ENCODE measurements around the gene YAP1.
A peak's percentile ranks its signal among the peaks of the same experiment; 100 is the strongest.

YAP1 gene

DNA sequence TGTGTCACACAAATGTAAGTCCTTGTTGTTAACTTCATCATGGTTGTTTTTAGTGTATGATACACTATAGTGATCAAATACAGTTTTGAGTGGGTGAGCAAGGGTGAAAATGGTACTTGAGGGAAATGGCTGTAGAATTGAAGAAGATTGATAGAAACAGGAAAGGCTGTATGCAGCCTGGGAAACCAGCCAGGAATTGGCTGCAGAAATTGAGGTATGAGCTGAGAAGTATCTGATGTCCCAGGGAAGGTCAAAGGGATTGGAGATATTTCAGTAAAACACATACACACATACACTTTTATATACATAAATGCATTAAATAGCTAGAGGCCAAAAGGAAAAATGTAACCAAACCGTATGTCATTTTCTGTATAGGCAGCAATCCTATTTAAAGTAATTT, 13.1 kb upstream of the YAP1 start:
- no peaks in the 10 kb centered on the region for H3K27me3 ChIP-seq (ENCODE audit: control insufficient read depth, insufficient read depth, low read length)
- H3K4me1 ChIP-seq (ENCODE audit: control insufficient read depth, insufficient read depth, low read length): no peaks in the 10 kb centered on the region
- no peaks in the 10 kb centered on the region for H3K9me3 ChIP-seq (ENCODE audit: control insufficient read depth, insufficient read depth, low read depth, low read length)
- no peaks in the 10 kb centered on the region for H3K36me3 ChIP-seq (ENCODE audit: control insufficient read depth, insufficient read depth, low read length)
- H3K9ac ChIP-seq (ENCODE audit: low read length): no peak overlapping the region
- H3K4me3 ChIP-seq (ENCODE audit: low read depth, low read length): no peak overlapping the region
- H3K27ac ChIP-seq (ENCODE audit: low read depth, low read length): no peak overlapping the region

DNA sequence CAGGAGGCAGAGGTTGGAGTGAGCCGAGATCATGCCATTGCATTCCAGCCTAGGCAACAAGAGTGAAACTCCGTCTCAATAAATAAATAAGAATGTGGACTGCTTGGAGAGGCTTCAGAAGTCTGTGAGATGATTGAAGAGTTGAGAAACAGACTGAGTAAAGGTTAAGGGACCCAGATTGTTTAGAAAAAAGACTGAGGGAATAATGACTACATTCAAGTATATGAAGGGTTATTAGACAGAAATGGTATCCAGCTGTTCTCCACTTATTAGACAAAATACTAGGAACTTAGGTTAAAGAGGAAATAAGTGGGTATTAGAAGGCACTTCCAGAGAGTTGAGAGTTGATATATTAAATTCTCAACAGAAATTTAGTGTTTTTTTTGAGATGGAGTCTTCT, 10.5 kb upstream of the YAP1 start:
- no peaks in the 10 kb centered on the region for H3K9me3 ChIP-seq (ENCODE audit: control insufficient read depth, insufficient read depth, low read depth, low read length)
- H3K4me3 ChIP-seq (ENCODE audit: low read depth, low read length): no peak overlapping the region
- no peak overlapping the region for H3K27ac ChIP-seq (ENCODE audit: low read depth, low read length)
- no peaks in the 10 kb centered on the region for H3K27me3 ChIP-seq (ENCODE audit: control insufficient read depth, insufficient read depth, low read length)
- H3K9ac ChIP-seq (ENCODE audit: low read length): no peak overlapping the region
- no peaks in the 10 kb centered on the region for H3K4me1 ChIP-seq (ENCODE audit: control insufficient read depth, insufficient read depth, low read length)
- H3K36me3 ChIP-seq (ENCODE audit: control insufficient read depth, insufficient read depth, low read length): no peaks in the 10 kb centered on the region

DNA sequence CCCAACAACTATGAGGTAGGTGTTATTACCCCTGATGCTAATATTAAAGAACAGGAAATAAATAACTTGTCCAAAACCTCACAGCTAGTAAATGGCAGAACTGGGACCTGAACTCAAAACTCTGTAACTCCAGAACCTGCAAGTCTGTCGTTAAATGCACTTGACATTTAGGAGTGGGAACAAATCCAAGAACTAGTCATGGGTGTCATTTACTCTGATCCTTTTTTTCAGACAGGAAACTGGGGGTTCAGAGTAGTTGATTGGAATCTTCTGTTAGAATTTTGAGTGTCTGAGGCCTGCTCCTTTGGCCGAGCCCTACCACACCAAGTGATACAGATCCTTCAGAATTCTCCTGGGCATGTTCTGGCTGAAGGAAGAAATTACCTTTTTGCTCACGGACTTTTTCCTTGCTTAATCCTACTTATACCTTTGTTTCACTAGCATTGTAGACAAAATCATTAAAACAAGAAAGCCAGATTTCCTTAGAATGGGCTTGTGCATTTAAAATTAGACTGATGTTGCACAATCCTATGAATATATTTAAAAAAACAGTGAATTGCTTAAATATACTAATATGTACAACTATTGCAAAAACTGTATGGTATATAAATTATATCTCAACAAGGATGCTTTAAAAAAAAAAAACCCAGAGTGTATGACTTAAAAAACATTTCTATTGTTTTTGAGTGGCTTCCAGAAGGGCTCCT, 1.4 kb upstream of the YAP1 start:
- H3K9me3 ChIP-seq (ENCODE audit: control insufficient read depth, insufficient read depth, low read depth, low read length): no peaks in the 10 kb centered on the region
- H3K4me3 ChIP-seq (ENCODE audit: low read depth, low read length): peak overlapping the region; percentile 82
- H3K27me3 ChIP-seq (ENCODE audit: control insufficient read depth, insufficient read depth, low read length): peaks cover 4% of the 10 kb centered on the region; the same call in 1 of the 2 replicates
- H3K9ac ChIP-seq (ENCODE audit: low read length): no peak overlapping the region
- H3K4me1 ChIP-seq (ENCODE audit: control insufficient read depth, insufficient read depth, low read length): peaks cover 9% of the 10 kb centered on the region
- H3K36me3 ChIP-seq (ENCODE audit: control insufficient read depth, insufficient read depth, low read length): no peaks in the 10 kb centered on the region
- H3K27ac ChIP-seq (ENCODE audit: low read depth, low read length): no peak overlapping the region

DNA sequence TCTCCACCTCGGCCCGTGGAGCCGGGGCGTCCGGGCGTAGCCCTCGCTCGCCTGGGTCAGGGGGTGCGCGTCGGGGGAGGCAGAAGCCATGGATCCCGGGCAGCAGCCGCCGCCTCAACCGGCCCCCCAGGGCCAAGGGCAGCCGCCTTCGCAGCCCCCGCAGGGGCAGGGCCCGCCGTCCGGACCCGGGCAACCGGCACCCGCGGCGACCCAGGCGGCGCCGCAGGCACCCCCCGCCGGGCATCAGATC, 439 bp downstream of the YAP1 start:
- Histone ChIP-seq H3K9me3 (ENCODE audit: control insufficient read depth, insufficient read depth, low read depth, low read length) (no peaks in the 10 kb centered on the region), H3K36me3 (ENCODE audit: control insufficient read depth, insufficient read depth, low read length) (no peaks in the 10 kb centered on the region), H3K4me3 (ENCODE audit: low read depth, low read length) (peak overlapping the region; percentile 82), H3K4me1 (ENCODE audit: control insufficient read depth, insufficient read depth, low read length) (peaks cover 27% of the 10 kb centered on the region), H3K27me3 (ENCODE audit: control insufficient read depth, insufficient read depth, low read length) (peaks cover 4% of the 10 kb centered on the region; the same call in 1 of the 2 replicates), H3K27ac (ENCODE audit: low read depth, low read length) (peak overlapping the region; percentile 100), H3K9ac (ENCODE audit: low read length) (peak overlapping the region; percentile 98)

DNA sequence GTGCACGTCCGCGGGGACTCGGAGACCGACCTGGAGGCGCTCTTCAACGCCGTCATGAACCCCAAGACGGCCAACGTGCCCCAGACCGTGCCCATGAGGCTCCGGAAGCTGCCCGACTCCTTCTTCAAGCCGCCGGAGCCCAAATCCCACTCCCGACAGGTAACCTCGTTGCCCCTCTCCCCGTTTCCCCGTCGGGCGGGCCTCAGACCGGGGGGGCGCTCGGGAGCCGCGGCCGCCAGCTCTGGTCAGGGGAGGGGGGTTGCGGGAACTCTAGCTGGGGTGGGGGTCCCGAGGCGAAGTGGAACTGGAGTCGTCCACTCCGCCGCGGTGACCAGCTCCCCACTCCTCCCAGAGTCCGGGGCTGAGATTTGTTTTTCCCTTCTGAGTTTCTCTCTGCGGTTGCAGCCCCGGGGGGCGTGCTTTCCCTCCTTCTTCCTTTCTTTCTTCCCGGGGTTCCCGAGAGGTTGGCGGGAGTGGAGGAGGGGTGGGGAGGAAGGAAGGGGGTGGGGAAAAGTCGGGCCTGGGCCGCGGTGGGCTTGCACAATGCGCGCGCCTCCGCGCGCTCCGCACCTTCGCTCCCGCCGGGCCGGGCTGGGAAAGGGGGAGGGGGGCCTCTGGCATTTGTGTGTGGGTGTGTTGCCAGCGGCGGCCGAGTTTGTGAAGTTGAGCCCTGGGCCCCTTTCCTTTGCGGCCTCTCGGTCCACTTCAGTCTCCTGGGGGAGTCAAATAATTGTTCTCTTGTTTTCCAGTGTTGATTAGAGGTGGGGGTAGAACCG, 952 bp downstream of the YAP1 start:
- peak overlapping the region; percentile 100 for H3K27ac ChIP-seq (ENCODE audit: low read depth, low read length)
- peak overlapping the region; percentile 82 for H3K4me3 ChIP-seq (ENCODE audit: low read depth, low read length)
- no peaks in the 10 kb centered on the region for H3K36me3 ChIP-seq (ENCODE audit: control insufficient read depth, insufficient read depth, low read length)
- H3K9ac ChIP-seq (ENCODE audit: low read length): peak overlapping the region; percentile 98
- H3K27me3 ChIP-seq (ENCODE audit: control insufficient read depth, insufficient read depth, low read length): peaks cover 4% of the 10 kb centered on the region; the same call in 1 of the 2 replicates
- peaks cover 32% of the 10 kb centered on the region for H3K4me1 ChIP-seq (ENCODE audit: control insufficient read depth, insufficient read depth, low read length)
- no peaks in the 10 kb centered on the region for H3K9me3 ChIP-seq (ENCODE audit: control insufficient read depth, insufficient read depth, low read depth, low read length)

DNA sequence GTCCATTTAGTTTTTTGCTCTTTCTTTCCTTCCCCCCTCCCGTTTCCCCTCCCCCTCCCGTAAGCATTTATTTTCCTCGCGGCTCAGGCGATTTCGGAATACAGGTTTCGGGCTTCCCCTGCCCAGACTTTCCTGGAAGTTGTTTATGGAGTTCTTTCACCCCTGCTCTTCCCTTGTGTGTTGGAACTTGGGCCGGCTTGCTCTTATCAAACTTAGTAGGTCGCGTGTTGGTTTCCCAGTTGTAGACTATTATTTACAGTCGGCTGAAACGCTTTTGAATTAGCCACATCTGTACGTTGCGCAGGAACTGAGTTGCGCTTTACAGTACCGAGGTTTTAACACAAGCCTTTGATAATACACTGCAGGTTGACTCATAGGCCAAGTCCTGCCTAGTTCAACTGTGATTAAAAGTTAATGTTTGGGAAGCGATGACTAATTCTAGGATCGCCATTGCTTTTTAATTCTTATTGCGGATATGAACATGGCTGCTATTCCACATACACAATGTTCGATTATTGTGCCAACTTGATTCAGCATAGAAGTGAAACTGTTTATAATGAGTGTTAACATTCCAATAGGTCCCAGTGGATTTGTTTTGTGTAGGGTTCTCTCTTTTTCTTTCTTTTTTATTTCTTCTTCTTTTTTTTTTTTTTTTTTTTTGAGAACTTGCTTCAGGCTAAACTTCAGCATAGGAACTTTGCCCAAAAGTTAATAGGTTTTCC, 1.7 kb downstream of the YAP1 start:
- Histone ChIP-seq H3K27me3 (ENCODE audit: control insufficient read depth, insufficient read depth, low read length) (peaks cover 4% of the 10 kb centered on the region; the same call in 1 of the 2 replicates), H3K36me3 (ENCODE audit: control insufficient read depth, insufficient read depth, low read length) (no peaks in the 10 kb centered on the region), H3K27ac (ENCODE audit: low read depth, low read length) (peak overlapping the region; percentile 100), H3K4me1 (ENCODE audit: control insufficient read depth, insufficient read depth, low read length) (peaks cover 40% of the 10 kb centered on the region), H3K9ac (ENCODE audit: low read length) (peak overlapping the region; percentile 94), H3K4me3 (ENCODE audit: low read depth, low read length) (peak overlapping the region; percentile 82), H3K9me3 (ENCODE audit: control insufficient read depth, insufficient read depth, low read depth, low read length) (no peaks in the 10 kb centered on the region)

DNA sequence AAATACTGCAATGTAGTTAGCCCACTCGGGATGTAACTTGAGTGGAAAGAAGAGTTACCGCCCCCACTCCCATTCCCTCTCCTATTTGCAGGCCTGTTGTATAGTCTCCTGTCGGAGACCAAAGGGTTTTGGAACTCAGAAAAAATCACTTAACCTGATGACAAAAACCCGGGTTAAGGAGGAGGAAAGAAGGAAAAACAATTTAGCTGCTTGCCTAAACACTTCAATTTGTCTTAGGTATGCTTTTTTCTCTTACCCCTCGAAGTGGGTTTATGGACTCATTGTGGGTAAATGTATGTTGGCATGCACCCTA, 2.2 kb downstream of the YAP1 start:
- Histone ChIP-seq H3K27me3 (ENCODE audit: control insufficient read depth, insufficient read depth, low read length) (peaks cover 4% of the 10 kb centered on the region; the same call in 1 of the 2 replicates), H3K36me3 (ENCODE audit: control insufficient read depth, insufficient read depth, low read length) (no peaks in the 10 kb centered on the region), H3K4me3 (ENCODE audit: low read depth, low read length) (peak overlapping the region; percentile 82), H3K27ac (ENCODE audit: low read depth, low read length) (peak overlapping the region; percentile 100; the same call in 1 of the 2 replicates), H3K9me3 (ENCODE audit: control insufficient read depth, insufficient read depth, low read depth, low read length) (no peaks in the 10 kb centered on the region), H3K9ac (ENCODE audit: low read length) (peak overlapping the region; percentile 94), H3K4me1 (ENCODE audit: control insufficient read depth, insufficient read depth, low read length) (peaks cover 43% of the 10 kb centered on the region)

DNA sequence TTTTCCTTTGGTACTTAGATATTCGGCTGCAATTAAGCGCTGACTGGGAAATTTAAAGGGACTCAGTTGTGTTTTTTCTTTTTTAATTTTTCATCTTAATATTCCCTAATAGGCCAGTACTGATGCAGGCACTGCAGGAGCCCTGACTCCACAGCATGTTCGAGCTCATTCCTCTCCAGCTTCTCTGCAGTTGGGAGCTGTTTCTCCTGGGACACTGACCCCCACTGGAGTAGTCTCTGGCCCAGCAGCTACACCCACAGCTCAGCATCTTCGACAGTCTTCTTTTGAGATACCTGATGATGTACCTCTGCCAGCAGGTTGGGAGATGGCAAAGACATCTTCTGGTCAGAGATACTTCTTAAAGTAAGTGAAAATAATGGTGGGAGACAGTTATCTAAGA, 3.8 kb downstream of the YAP1 start:
- Histone ChIP-seq H3K9me3 (ENCODE audit: control insufficient read depth, insufficient read depth, low read depth, low read length) (no peaks in the 10 kb centered on the region), H3K36me3 (ENCODE audit: control insufficient read depth, insufficient read depth, low read length) (no peaks in the 10 kb centered on the region), H3K27me3 (ENCODE audit: control insufficient read depth, insufficient read depth, low read length) (no peaks in the 10 kb centered on the region), H3K27ac (ENCODE audit: low read depth, low read length) (no peak overlapping the region), H3K9ac (ENCODE audit: low read length) (no peak overlapping the region), H3K4me1 (ENCODE audit: control insufficient read depth, insufficient read depth, low read length) (peaks cover 55% of the 10 kb centered on the region), H3K4me3 (ENCODE audit: low read depth, low read length) (no peak overlapping the region)

DNA sequence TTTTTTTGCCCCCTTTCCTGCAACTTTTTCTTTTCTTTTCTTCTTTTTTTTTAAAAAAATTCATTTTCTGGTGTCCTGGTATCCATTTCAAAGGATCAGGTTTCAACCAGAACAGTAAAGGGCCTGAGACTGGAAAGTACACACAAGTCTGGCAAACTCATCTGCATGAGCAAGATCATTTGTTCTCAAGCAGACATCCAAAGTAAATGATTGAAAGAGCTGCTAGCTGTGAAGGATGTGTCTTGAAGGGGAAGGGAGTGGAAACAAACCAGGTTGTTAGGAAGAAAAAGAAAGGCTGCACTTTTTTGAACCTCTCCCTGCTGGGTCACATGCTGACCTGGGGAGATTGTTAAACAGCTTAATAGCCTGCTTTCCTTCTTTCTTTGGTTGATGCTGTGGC, 5.3 kb downstream of the YAP1 start:
- no peaks in the 10 kb centered on the region for H3K27me3 ChIP-seq (ENCODE audit: control insufficient read depth, insufficient read depth, low read length)
- peak overlapping the region; percentile 41; the same call in 1 of the 2 replicates for H3K4me3 ChIP-seq (ENCODE audit: low read depth, low read length)
- peak overlapping the region; percentile 64; the same call in 1 of the 2 replicates for H3K27ac ChIP-seq (ENCODE audit: low read depth, low read length)
- no peaks in the 10 kb centered on the region for H3K9me3 ChIP-seq (ENCODE audit: control insufficient read depth, insufficient read depth, low read depth, low read length)
- H3K9ac ChIP-seq (ENCODE audit: low read length): no peak overlapping the region
- no peaks in the 10 kb centered on the region for H3K36me3 ChIP-seq (ENCODE audit: control insufficient read depth, insufficient read depth, low read length)
- H3K4me1 ChIP-seq (ENCODE audit: control insufficient read depth, insufficient read depth, low read length): peaks cover 65% of the 10 kb centered on the region

DNA sequence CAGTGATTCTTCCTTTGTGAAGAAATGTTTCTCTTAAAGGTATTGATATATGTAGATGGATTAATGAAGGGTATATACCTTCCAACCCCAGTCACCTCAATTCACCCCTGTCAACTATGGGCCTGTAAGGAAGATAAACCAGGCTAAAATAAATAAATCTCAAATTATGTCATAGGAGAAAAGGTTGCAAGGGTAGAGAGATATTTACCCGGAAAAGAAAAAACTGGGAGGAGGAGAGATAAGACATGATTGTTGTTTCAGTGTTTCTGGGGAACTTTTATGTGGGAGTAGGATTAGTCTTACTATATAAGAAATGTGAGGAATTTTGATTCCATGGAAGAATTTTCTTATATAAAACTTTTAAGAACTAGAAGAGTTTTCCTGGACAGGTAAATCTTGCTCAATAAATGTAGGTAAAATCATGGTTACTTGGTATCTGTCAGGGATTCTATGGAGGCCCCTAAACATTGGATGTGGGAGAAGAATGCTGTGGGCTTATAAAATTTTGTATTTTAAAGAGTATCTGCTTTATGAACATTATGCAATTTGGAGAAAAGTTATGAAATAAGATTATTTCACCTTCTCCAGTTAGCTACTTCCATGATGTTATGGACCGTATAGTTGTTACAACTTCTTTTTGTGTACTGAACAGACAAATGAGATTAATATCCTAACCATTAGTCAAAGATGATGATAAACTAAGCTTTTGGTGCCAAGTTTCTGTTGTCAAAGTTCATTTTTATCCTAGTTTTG, 6.4 kb downstream of the YAP1 start:
- no peaks in the 10 kb centered on the region for H3K9me3 ChIP-seq (ENCODE audit: control insufficient read depth, insufficient read depth, low read depth, low read length)
- peaks cover 68% of the 10 kb centered on the region for H3K4me1 ChIP-seq (ENCODE audit: control insufficient read depth, insufficient read depth, low read length)
- peak overlapping the region; percentile 41; the same call in 1 of the 2 replicates for H3K4me3 ChIP-seq (ENCODE audit: low read depth, low read length)
- H3K27ac ChIP-seq (ENCODE audit: low read depth, low read length): peak overlapping the region; percentile 64; the same call in 1 of the 2 replicates
- H3K36me3 ChIP-seq (ENCODE audit: control insufficient read depth, insufficient read depth, low read length): peaks cover 3% of the 10 kb centered on the region; the same call in 1 of the 2 replicates
- H3K9ac ChIP-seq (ENCODE audit: low read length): no peak overlapping the region
- no peaks in the 10 kb centered on the region for H3K27me3 ChIP-seq (ENCODE audit: control insufficient read depth, insufficient read depth, low read length)

Measured in HUES6 (cell line).